Endothelial cell of umbilical vein (primary cell): ENCODE results near the gene VIT. TPM values are rescaled to one million over a fixed set of nuclear protein-coding genes. Genes with fewer than 3 reads are reported as not detected.

Experiments used
- BruUV-seq: library from RNA; stranded (reverse); fragments of 400-500 nt; replicated peaks from 2 replicates; lab custom pipeline; 2021; lab: Mats Ljungman, UMichigan
- CTCF ChIA-PET: fragments of 300-600, 350-600 bp; sonication (Branson Sonifier 250); formaldehyde crosslinking; loops from one replicate; lab custom pipeline; 2021; ENCODE audit warnings: antibody characterized with exemption, inconsistent platforms; lab: Charles Lee
- POLR2A ChIA-PET: fragments of 300-600, 350-600 bp; sonication (Branson Sonifier 250); formaldehyde crosslinking; loops from one replicate; lab custom pipeline; 2021; ENCODE audit warnings: antibody characterized with exemption, inconsistent platforms; lab: Charles Lee
- DNase-seq: peaks from one replicate; pipeline ENCODE4 v3.0.0-alpha.2; 2011; ENCODE audit warnings: low read depth, low spot score
- FAIRE-seq: peaks from 2 replicates; lab custom pipeline; 2011; peaks lifted over from hg19 to GRCh38; lab: Jason Lieb, UNC
- H2AFZ ChIP-seq: 2 replicates; pipeline ENCODE4 v1.6.0; 2012; ENCODE audit warnings: low read depth, low read length, control low read depth, inconsistent platforms
- H3K27ac ChIP-seq: 2 replicates; pipeline ENCODE4 v1.5.1; 2011; ENCODE audit warnings: low read depth, mild to moderate bottlenecking, control low read depth, low read length, moderate library complexity; ENCODE audit not compliant: insufficient read depth
- H3K27me3 ChIP-seq, 2 experiments: 2 replicates each; pipeline versions ENCODE4 v1.6.0 to v1.6.1; 2011; ENCODE audit warnings: low read length in 2 of 2, mixed read lengths in 1 of 2; ENCODE audit not compliant: control insufficient read depth in 2 of 2, insufficient read depth in 2 of 2
- H3K36me3 ChIP-seq, 2 experiments: 2 replicates in 1 of 2; 3 replicates in 1 of 2; pipeline ENCODE4 v1.5.1; 2011; ENCODE audit warnings: low read length in 2 of 2, mild to moderate bottlenecking in 1 of 2, moderate library complexity in 1 of 2; ENCODE audit not compliant: control insufficient read depth in 2 of 2, insufficient read depth in 2 of 2; ENCODE audit errors: extremely low read depth in 1 of 2
- H3K4me1 ChIP-seq: 3 replicates; pipeline ENCODE4 v1.5.1; 2011; ENCODE audit warnings: mild to moderate bottlenecking, low read length; ENCODE audit not compliant: control insufficient read depth, insufficient read depth; ENCODE audit errors: extremely low read depth
- H3K4me2 ChIP-seq: 2 replicates; pipeline ENCODE4 v1.6.1; 2011; ENCODE audit warnings: low read length, control low read depth, mixed read lengths; ENCODE audit not compliant: insufficient read depth
- H3K4me3 ChIP-seq, 3 experiments: fragments of 200-600 bp in 1 of 3; sonication (generic), shearing (Covaris generic) in 1 of 3; replicated peaks in 1 of 3; 2 replicates each; pipeline ENCODE4 v1.5.1; 2011 to 2016; ENCODE audit warnings: control low read depth in 3 of 3, low read length in 3 of 3, mild to moderate bottlenecking in 2 of 3, inconsistent platforms in 1 of 3, low read depth in 1 of 3, moderate library complexity in 1 of 3; ENCODE audit not compliant: insufficient read depth in 1 of 3
- H3K79me2 ChIP-seq: 2 replicates; pipeline ENCODE4 v1.6.0; 2012; ENCODE audit warnings: low read length, inconsistent platforms; ENCODE audit not compliant: control insufficient read depth, insufficient read depth
- H3K9ac ChIP-seq: replicated peaks from 2 replicates; pipeline ENCODE3; 2011; ENCODE audit warnings: low read length, control low read depth; ENCODE audit not compliant: insufficient read depth; ENCODE audit errors: extremely low read depth
- H3K9me1 ChIP-seq: replicated peaks from 3 replicates; pipeline ENCODE4 v1.6.0; 2011; ENCODE audit warnings: mild to moderate bottlenecking, low read length; ENCODE audit not compliant: control insufficient read depth, insufficient read depth; ENCODE audit errors: extremely low read depth
- H3K9me3 ChIP-seq: replicated peaks from 2 replicates; pipeline ENCODE4 v1.5.1; 2012; ENCODE audit warnings: low read length, inconsistent platforms; ENCODE audit not compliant: control insufficient read depth, insufficient read depth
- H4K20me1 ChIP-seq: replicated peaks from 2 replicates; pipeline ENCODE3; 2011; ENCODE audit warnings: mild to moderate bottlenecking, low read length; ENCODE audit not compliant: control insufficient read depth, insufficient read depth; ENCODE audit errors: extremely low read depth
- EZH2 ChIP-seq: IDR thresholded peaks from 2 replicates; pipeline ENCODE4 v1.6.1; 2012; ENCODE audit warnings: borderline replicate concordance, low read depth, mild to moderate bottlenecking, moderate library complexity, low read length, inconsistent platforms; ENCODE audit not compliant: severe bottlenecking
- FOS ChIP-seq: IDR thresholded peaks from 2 replicates; pipeline ENCODE4 v1.6.1; 2011; ENCODE audit warnings: mild to moderate bottlenecking, low read length, moderate library complexity, borderline replicate concordance; ENCODE audit not compliant: insufficient read depth
- GATA2 ChIP-seq: IDR thresholded peaks from 2 replicates; pipeline ENCODE4 v1.7.0; 2011; ENCODE audit warnings: low read depth, mild to moderate bottlenecking, moderate library complexity, mixed read lengths, low read length; ENCODE audit not compliant: insufficient read length, insufficient read depth
- JUN ChIP-seq: IDR thresholded peaks from 2 replicates; pipeline ENCODE4 v1.6.1; 2011; ENCODE audit warnings: borderline replicate concordance, low read depth; ENCODE audit not compliant: insufficient read length, insufficient read depth
- MAX ChIP-seq: IDR thresholded peaks from 2 replicates; pipeline ENCODE4 v1.6.1; 2011; ENCODE audit not compliant: insufficient read depth, insufficient read length
- MYC ChIP-seq: IDR thresholded peaks from one replicate; pipeline ENCODE4 v1.6.1; 2011; ENCODE audit warnings: mild to moderate bottlenecking, low read depth, low read length
- POLR2A ChIP-seq: IDR thresholded peaks from 2 replicates; pipeline ENCODE4 v1.6.1; 2012; ENCODE audit warnings: low read depth, mild to moderate bottlenecking, control low read depth, low read length
- POLR2AphosphoS5 ChIP-seq: IDR thresholded peaks from 2 replicates; pipeline ENCODE4 v1.6.1; 2012; ENCODE audit warnings: low read depth, mild to moderate bottlenecking, control low read depth, low read length, moderate library complexity; ENCODE audit not compliant: insufficient read depth
- dilution Hi-C: fragments of 300-500 bp; cut with MboI; formaldehyde crosslinking; loops from one replicate; pipeline ENCODE4 v1.15.0; 2019; ENCODE audit warnings: low sequenced_read_pairs; ENCODE audit not compliant: extremely low pct_ligation_motif_present
- intact Hi-C: fragments of 100-400 bp; cut with micrococcal nuclease; formaldehyde crosslinking; loops from one replicate; pipeline ENCODE4 v1.10.0; 2022
- polyA plus RNA-seq, 4 experiments: library from polyadenylated mRNA; depleted of rRNA in 3 of 4; stranded (reverse) in 3 of 4; unstranded in 1 of 4; fragments of >200 nt; gene quantifications; 2 replicates each; pipeline versions ENCODE4 v1.2.1 to v1.2.3, GENCODE V29; 2011 to 2012; ENCODE audit warnings: missing spikeins in 1 of 4
- total RNA-seq: library from RNA; stranded (reverse); gene quantifications from 2 replicates; pipeline ENCODE4 v1.2.3, GENCODE V29; 2021

VIT gene
- total and polyA plus RNA-seq, 2 donors (not counting 3 experiments of a cell fraction or from before 2014, with no cell fraction given), result 0.54 to 0.88 TPM

- H3K4me3 ChIP-seq, result no peak overlapping the region
- dilution Hi-C loops, result no loop called here
- no peak overlapping the region for H2AFZ ChIP-seq
- peaks cover 2% of the 10 kb centered on the region for H4K20me1 ChIP-seq
- TF ChIP-seq POLR2A (no peak), POLR2AphosphoS5 (no peak), GATA2 (no peak), EZH2 (no peak)
- no peaks in the 10 kb centered on the region for H3K27me3 ChIP-seq
- H3K9me3 ChIP-seq, result no peaks in the 10 kb centered on the region
- CTCF ChIA-PET, result interaction anchor here (0.9 to 2.1 kb wide), 2 partner anchors 69 to 113 kb away, joined by 3 to 6 read pairs; no protein-coding TSS in a partner anchor
- peaks cover 3 to 8% of the 10 kb centered on the region in 2 experiments for H3K36me3 ChIP-seq
- H3K9ac ChIP-seq, result no peak overlapping the region
- H3K79me2 ChIP-seq, result no peaks in the 10 kb centered on the region
- no peaks in the 10 kb centered on the region for H3K4me1 ChIP-seq
- no peak overlapping the region for H3K4me2 ChIP-seq
- H3K9me1 ChIP-seq, result no peaks in the 10 kb centered on the region
- DNase-seq (no peak), FAIRE-seq (no peak)
- BruUV-seq, result no TSS peak
- POLR2A ChIA-PET, result no interaction called here
- H3K27ac ChIP-seq, result no peak overlapping the region
- intact Hi-C loops, result no loop called here
Observed at GRCh38 chr2:36854241-36854640, 157.7 kb downstream of the VIT start.

GRCh38 chr2:36855429-36855828, 158.9 kb downstream of the VIT start:
- no peaks in the 10 kb centered on the region for H3K4me1 ChIP-seq
- no peak for FAIRE-seq
- H3K9me1 ChIP-seq, result no peaks in the 10 kb centered on the region
- no peak overlapping the region for H2AFZ ChIP-seq
- no peaks in the 10 kb centered on the region for H3K79me2 ChIP-seq
- H3K27ac ChIP-seq, result no peak overlapping the region
- BruUV-seq, result no TSS peak
- H3K4me2 ChIP-seq, result no peak overlapping the region
- no peak for DNase-seq
- no peaks in the 10 kb centered on the region for H3K27me3 ChIP-seq
- peaks cover 0 to 5% of the 10 kb centered on the region in 2 experiments for H3K36me3 ChIP-seq
- TF ChIP-seq JUN, result no peak
- no peak for TF ChIP-seq FOS
- TF ChIP-seq MYC, result no peak
- TF ChIP-seq MAX, result no peak
- TF ChIP-seq EZH2, result no peak
- POLR2A ChIA-PET, result no interaction called here
- intact Hi-C loops (no loop called here), dilution Hi-C loops (no loop called here)
- no peak overlapping the region for H3K4me3 ChIP-seq
- no peaks in the 10 kb centered on the region for H3K9me3 ChIP-seq
- H4K20me1 ChIP-seq, result peaks cover 2% of the 10 kb centered on the region
- CTCF ChIA-PET, result interaction anchor here (0.7 to 2.1 kb wide), 4 partner anchors 8 to 70 kb away, joined by 3 to 6 read pairs (median 4); no protein-coding TSS in a partner anchor
- H3K9ac ChIP-seq, result no peak overlapping the region
